Measurements from ENCODE around the gene FBXL7. TPM values are rescaled to one million over a fixed set of nuclear protein-coding genes. Genes with fewer than 3 reads are reported as not detected.

The FBXL7 gene
- total RNA-seq, 6 experiments from 2014 or later: 12.7 to 19.2 (median 16.8) TPM

DNA sequence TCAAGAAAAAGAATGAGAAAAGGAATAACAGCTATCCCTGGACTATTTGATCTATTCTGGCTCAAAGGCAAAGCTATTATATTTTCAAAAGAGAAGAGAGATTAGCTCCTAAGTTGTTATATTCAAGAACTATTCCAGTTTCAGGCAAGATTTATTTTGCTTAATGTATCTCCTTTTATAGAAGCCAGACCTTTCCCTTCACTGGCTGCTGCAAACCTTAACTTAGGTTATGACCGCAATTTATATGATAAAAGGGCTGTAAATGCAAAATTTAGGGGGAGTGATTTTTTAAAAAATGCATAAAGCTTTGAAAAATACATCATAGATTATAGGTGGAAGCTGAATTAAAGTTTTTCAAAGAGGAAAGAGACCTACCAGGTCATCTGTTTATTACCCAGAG is 97.8 kb downstream of the FBXL7 start:
- Mint-ChIP-seq H3K4me1 (ENCODE audit: low read depth) (no peaks in the 10 kb centered on the region), H3K4me3 (no peak overlapping the region), H3K9me3 (no peaks in the 10 kb centered on the region), H3K36me3 (ENCODE audit: low read depth) (no peaks in the 10 kb centered on the region), H3K27me3 (ENCODE audit: insufficient read depth) (peaks cover 2% of the 10 kb centered on the region; the same call in 1 of the 2 replicates), H3K27ac (no peak overlapping the region)
- no peak for TF ChIP-seq CTCF (IDR thresholded peaks at IDR 0.05)
- no peak for DNase-seq

DNA sequence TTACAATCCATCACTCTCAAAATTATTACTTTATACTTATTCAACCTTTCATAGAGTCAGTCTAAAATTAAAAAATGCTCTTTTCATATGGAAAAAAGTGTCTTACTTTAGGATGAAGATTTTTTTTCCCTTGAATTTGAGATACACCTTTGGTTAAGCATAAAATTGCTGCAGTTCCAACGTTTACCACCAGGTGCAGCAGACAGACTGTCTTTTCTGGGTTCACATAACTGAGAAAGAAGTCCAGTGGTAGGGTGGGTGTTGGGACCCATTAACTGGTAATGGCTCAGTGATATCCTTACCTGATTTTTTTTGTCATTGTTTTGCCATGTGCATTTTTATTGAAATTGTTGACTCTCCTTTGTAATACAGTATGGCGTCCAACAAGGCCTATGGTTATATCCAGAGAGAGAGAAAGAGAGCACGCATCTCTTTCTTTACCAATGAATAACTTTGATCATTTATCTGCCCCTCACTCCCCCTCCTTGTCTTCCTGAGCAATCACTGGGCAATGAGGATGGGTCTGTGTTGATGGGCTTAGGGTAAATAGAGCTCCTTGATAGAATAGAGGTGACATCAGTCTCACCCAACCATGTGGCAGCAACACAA is 98.4 kb downstream of the FBXL7 start:
- no peaks in the 10 kb centered on the region for H3K4me1 Mint-ChIP-seq (ENCODE audit: low read depth)
- no peaks in the 10 kb centered on the region for H3K36me3 Mint-ChIP-seq (ENCODE audit: low read depth)
- peak; percentile 88 for TF ChIP-seq CTCF (IDR thresholded peaks at IDR 0.05)
- peak; percentile 18 for DNase-seq
- no peak overlapping the region for H3K4me3 Mint-ChIP-seq
- H3K27ac Mint-ChIP-seq: no peak overlapping the region
- peaks cover 2% of the 10 kb centered on the region; the same call in 1 of the 2 replicates for H3K27me3 Mint-ChIP-seq (ENCODE audit: insufficient read depth)
- no peaks in the 10 kb centered on the region for H3K9me3 Mint-ChIP-seq

DNA sequence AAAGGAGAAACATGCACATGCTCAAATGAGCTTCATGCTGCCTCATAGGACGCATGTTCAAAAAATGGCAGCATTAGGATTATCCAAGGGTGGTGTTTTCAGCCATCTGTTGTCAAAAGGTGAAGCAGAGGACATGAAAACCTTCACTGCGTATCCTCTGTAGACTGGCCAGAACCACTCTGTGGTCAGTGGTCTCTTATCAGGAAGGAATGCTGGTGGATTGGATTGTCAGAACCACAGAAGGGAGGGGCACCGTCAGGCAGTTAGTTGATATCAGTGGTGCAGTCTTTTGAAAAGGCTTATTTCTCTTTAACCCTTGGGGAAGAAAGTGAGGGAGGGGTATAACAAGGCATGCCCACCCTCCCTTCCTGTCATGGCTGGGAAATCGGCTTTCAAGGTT is 100.1 kb downstream of the FBXL7 start:
- Mint-ChIP-seq H3K27ac (no peak overlapping the region), H3K36me3 (ENCODE audit: low read depth) (peaks cover 6% of the 10 kb centered on the region), H3K4me3 (no peak overlapping the region), H3K27me3 (ENCODE audit: insufficient read depth) (peaks cover 2% of the 10 kb centered on the region; the same call in 1 of the 2 replicates), H3K9me3 (no peaks in the 10 kb centered on the region), H3K4me1 (ENCODE audit: low read depth) (peaks cover 4% of the 10 kb centered on the region; the same call in 1 of the 2 replicates)
- TF ChIP-seq CTCF (IDR thresholded peaks at IDR 0.05): no peak
- no peak for DNase-seq

- no peak for DNase-seq
- Mint-ChIP-seq H3K4me1 (ENCODE audit: low read depth) (peaks cover 6% of the 10 kb centered on the region; the same call in 1 of the 2 replicates), H3K27me3 (ENCODE audit: insufficient read depth) (peaks cover 2% of the 10 kb centered on the region; the same call in 1 of the 2 replicates), H3K36me3 (ENCODE audit: low read depth) (peaks cover 12% of the 10 kb centered on the region), H3K4me3 (no peak overlapping the region), H3K9me3 (no peaks in the 10 kb centered on the region), H3K27ac (no peak overlapping the region)
- TF ChIP-seq CTCF (IDR thresholded peaks at IDR 0.05): no peak
Observed at GRCh38 chr5:15601274-15601673, 101.3 kb downstream of the FBXL7 start.

DNA sequence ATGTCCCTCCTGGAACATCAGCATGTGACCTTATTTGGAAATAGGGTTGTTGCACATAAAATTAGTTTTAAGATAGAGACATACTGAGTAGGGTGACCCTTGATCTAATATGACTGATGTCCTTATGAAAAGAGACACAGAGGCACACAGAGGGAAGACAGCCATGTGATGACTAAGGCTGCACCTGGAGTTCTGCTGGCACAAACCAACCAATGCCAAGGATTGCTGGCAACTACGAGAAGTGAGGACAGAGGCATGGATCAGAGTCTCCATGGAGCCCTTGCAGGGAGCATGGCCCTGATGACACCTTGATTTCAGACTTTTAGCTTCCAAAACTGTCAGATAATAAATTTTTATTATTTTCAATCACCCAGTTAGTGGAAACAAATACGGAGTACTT is 101.9 kb downstream of the FBXL7 start:
- H3K27me3 Mint-ChIP-seq (ENCODE audit: insufficient read depth): peaks cover 2% of the 10 kb centered on the region; the same call in 1 of the 2 replicates
- TF ChIP-seq CTCF (IDR thresholded peaks at IDR 0.05): no peak
- no peak overlapping the region for H3K4me3 Mint-ChIP-seq
- peaks cover 15% of the 10 kb centered on the region for H3K36me3 Mint-ChIP-seq (ENCODE audit: low read depth)
- peaks cover 6% of the 10 kb centered on the region; the same call in 1 of the 2 replicates for H3K4me1 Mint-ChIP-seq (ENCODE audit: low read depth)
- H3K9me3 Mint-ChIP-seq: no peaks in the 10 kb centered on the region
- no peak overlapping the region for H3K27ac Mint-ChIP-seq
- no peak for DNase-seq
